HG02642 (cell line): ENCODE data around the gene RAB4A.

ENCODE experiments used
- ATAC-seq: cut with Tn5 transposase; IDR thresholded peaks from one replicate; pipeline ENCODE4 v1.9.1; 2021; ENCODE audit warnings: mild to moderate bottlenecking; ENCODE audit not compliant: unreplicated experiment, poor library complexity

Gene RAB4A

GRCh38 chr1:229241390-229241789, 29.5 kb upstream of the RAB4A start:
- ATAC-seq, result no peak

- no peak for ATAC-seq
Measured at GRCh38 chr1:229243638-229244037, 27.3 kb upstream of the RAB4A start.

- no peak for ATAC-seq
Measured at GRCh38 chr1:229244091-229244490, 26.8 kb upstream of the RAB4A start.

- no peak for ATAC-seq
Measured at GRCh38 chr1:229247871-229248270, 23.0 kb upstream of the RAB4A start.

GRCh38 chr1:229248821-229249817, 21.8 kb upstream of the RAB4A start:
- ATAC-seq, result no peak

- ATAC-seq, result no peak
Measured at GRCh38 chr1:229249854-229250644, 20.9 kb upstream of the RAB4A start.

GRCh38 chr1:229251185-229251584, 19.7 kb upstream of the RAB4A start:
- no peak for ATAC-seq

- no peak for ATAC-seq
Measured at GRCh38 chr1:229252228-229252984, 18.5 kb upstream of the RAB4A start.

GRCh38 chr1:229253151-229253974, 17.5 kb upstream of the RAB4A start:
- no peak for ATAC-seq

- no peak for ATAC-seq
Measured at GRCh38 chr1:229254910-229255541, 15.9 kb upstream of the RAB4A start.

GRCh38 chr1:229258031-229258756, 12.7 kb upstream of the RAB4A start:
- no peak for ATAC-seq

- ATAC-seq, result no peak
Measured at GRCh38 chr1:229258757-229259060, 12.2 kb upstream of the RAB4A start.

GRCh38 chr1:229260297-229260696, 10.6 kb upstream of the RAB4A start:
- ATAC-seq, result no peak

- ATAC-seq, result no peak
Measured at GRCh38 chr1:229262239-229262638, 8.7 kb upstream of the RAB4A start.

GRCh38 chr1:229263254-229263653, 7.7 kb upstream of the RAB4A start:
- ATAC-seq, result no peak

GRCh38 chr1:229264068-229264467, 6.8 kb upstream of the RAB4A start:
- ATAC-seq, result no peak

- ATAC-seq, result no peak
Measured at GRCh38 chr1:229264487-229264886, 6.4 kb upstream of the RAB4A start.

- no peak for ATAC-seq
Measured at GRCh38 chr1:229266274-229266673, 4.6 kb upstream of the RAB4A start.
